Measurements from ENCODE around the gene NUB1. TPM values are rescaled to one million over a fixed set of nuclear protein-coding genes. Genes with fewer than 3 reads are reported as not detected.
"Not testable (repeated sequence)": the region's sequence is repeated elsewhere in the genome, so short reads cannot be mapped to it uniquely, and the experiment has no call there.

The NUB1 gene, protein sequence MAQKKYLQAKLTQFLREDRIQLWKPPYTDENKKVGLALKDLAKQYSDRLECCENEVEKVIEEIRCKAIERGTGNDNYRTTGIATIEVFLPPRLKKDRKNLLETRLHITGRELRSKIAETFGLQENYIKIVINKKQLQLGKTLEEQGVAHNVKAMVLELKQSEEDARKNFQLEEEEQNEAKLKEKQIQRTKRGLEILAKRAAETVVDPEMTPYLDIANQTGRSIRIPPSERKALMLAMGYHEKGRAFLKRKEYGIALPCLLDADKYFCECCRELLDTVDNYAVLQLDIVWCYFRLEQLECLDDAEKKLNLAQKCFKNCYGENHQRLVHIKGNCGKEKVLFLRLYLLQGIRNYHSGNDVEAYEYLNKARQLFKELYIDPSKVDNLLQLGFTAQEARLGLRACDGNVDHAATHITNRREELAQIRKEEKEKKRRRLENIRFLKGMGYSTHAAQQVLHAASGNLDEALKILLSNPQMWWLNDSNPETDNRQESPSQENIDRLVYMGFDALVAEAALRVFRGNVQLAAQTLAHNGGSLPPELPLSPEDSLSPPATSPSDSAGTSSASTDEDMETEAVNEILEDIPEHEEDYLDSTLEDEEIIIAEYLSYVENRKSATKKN
- 61.1 TPM for total RNA-seq

DNA sequence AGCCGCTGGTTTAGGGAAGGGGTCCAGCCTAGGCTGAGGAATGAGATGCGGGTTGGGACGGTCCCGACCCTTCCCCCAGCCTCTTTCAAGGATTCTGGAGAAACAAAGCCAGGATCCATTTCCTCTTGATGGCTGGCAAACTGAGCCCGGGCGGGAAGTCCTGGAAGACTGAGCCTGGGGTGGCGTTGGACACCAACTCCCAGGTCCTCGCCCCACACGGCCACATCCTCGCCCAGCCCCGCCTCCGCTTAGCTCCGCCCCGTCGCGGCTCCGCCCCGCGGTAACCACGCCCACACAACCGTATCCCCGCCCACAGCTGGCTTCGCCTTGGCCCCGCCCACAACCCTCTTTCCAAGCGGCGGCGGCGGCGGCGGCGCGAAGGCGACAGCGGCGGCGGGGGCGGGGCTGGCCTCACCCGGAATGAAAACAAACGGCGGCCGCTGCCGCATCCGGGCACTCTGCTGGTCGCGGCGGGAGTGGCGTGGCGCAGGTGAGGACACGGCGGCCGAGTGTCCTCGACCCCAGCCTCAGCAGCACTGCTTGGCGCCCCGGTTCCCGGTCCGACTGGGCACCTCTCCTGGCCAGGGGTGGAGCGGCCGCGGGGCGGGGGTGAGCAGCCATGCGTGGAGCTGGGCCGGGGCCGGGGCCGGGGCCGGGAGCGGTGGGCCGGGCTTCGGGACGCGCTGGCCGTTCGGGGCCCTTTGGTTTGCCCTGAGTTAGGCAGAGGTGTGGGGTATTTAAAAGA lies at the start of gene NUB1:
NUB1 (plus strand) TSS at position 456 of the 745 bp plus-strand sequence. CDS start 3,538 bp downstream, outside the sequence.
- DNase-seq (ENCODE audit: low spot score in 2 of 2) (peak; percentile 92 to 97), FAIRE-seq (no peak)

DNA sequence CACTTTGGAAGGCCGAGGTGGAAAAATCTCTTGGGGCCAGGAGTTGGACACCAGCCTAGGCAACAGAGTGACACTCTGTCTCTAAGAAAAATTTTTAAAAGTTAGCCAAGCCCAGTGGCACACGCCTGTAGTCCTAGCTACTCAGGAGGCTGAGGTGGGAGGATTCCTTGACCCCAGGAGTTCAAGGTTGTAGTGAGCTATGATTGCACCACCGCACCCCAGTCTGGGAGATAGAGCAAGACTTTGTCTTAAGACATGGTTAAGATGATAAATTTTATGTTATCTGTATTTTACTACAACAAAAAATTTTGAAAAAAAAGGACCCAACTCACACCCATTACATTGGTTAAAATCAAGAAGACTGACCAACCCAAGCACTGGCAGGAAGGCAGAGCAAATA lies 48.8 kb upstream of the NUB1 start:
- no peak for DNase-seq (ENCODE audit: low spot score in 2 of 2)
- FAIRE-seq = no peak

DNA sequence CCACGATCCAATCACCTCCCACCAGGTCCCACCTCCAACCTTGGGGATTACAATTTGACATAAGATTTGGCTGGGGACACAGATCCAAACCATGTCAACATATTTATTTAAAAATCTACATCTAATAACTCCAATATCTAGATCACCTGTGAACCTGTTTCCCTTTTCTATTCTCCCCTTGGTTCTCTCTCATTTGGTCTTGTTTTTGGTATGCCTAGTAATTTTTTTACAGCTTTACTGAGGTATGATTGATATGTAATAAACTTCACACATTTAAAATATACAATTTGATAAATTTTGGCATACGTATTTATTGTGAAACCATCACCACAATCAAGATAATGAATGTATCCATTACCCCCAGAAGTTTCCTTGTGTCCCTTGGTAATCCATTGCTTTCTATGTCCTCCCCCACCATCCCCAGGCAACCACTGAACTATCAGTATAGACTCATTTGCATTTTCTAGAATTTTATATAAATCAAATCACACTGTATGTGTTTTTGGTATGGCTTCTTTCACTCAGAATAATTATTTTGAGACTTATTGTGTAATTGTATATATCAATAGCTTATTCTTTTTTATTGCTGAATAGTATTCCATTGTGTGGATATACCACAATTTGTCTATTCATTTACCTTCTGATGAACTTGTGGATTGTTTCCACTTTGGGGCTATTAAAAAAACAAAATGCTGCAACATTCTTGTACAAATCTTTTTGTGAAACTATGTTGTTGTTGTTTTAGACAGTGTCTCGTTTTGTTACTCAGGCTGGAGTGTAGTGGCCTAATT lies 45.2 kb upstream of the NUB1 start:
- FAIRE-seq (no peak), DNase-seq (ENCODE audit: low spot score in 2 of 2) (no peak)

DNA sequence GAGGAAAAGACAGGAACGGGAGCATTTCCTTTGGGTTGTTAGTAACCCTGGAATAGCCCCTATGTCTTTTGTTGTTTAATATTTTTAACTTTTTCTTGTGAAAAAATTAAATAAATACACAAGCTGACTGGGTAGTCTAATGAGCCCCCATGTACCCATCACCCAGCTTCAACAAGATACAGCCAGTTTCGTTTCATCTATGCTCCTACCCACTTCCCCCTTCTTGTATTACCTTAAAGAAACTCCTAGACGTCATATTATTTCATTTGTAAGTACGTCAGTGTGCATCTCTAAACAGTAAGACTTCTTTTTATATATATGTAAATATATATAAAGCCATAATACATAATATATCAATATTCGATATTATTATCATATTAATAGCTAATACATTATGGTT lies 42.8 kb upstream of the NUB1 start:
- FAIRE-seq = no peak
- DNase-seq (ENCODE audit: low spot score in 2 of 2) = no peak

DNA sequence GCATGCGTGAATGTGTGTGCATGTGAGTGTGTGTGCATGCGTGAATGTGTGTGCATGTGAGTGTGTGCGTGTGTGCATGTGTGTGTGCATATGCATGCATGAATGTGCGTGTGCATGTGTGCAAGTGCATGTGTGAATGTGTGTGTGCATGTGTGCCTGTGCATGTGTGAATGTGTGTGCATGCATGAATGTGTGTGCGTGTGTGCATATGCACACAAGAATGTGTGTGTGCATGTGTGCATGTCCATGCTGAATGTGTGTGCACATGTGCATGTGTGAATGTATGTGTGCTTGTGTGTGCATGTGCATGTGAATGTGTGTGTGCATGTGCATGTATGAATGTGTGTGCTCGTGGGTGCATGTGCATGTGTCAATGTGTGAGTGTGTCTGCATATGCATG lies 42.1 kb upstream of the NUB1 start:
- DNase-seq (ENCODE audit: low spot score in 2 of 2) = no peak

DNA sequence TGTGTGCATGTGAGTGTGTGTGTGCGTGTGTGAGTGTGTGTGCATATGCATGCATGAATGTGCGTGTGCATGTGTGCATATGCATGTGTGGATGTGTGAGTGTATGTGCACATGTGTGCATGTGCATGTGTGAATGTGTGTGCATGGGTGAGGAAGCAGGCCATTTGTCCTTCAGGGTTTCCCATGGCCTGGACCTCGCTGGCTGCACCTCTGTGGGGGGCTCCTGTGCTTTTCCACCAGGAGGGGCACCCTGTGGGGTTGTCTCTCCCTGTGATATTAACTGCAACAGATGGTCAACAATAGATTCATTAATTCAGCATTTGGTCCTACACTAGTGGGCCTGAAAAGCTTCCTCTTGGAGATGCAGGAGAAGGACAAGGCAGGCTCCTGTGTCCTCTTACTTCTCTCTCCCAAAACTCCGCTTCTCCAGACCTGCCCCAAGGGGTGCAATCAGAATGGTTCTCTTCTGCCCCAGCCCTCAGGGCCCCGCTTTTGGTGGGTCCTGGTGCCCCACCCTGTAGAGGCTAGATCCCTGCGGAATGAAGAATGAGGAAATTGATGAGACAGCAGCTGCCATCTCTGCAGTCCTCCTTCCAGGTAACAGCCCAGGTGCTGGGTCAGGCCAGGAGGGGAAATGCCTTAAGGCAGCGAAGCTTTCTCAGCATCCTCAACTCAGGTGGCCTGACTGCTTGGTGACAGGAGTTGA lies 41.5 kb upstream of the NUB1 start:
- DNase-seq (ENCODE audit: low spot score in 2 of 2) (no peak), FAIRE-seq (no peak)

More for the DNA sequence above, 42.1 kb upstream of the NUB1 start:
- no peak for FAIRE-seq

DNA sequence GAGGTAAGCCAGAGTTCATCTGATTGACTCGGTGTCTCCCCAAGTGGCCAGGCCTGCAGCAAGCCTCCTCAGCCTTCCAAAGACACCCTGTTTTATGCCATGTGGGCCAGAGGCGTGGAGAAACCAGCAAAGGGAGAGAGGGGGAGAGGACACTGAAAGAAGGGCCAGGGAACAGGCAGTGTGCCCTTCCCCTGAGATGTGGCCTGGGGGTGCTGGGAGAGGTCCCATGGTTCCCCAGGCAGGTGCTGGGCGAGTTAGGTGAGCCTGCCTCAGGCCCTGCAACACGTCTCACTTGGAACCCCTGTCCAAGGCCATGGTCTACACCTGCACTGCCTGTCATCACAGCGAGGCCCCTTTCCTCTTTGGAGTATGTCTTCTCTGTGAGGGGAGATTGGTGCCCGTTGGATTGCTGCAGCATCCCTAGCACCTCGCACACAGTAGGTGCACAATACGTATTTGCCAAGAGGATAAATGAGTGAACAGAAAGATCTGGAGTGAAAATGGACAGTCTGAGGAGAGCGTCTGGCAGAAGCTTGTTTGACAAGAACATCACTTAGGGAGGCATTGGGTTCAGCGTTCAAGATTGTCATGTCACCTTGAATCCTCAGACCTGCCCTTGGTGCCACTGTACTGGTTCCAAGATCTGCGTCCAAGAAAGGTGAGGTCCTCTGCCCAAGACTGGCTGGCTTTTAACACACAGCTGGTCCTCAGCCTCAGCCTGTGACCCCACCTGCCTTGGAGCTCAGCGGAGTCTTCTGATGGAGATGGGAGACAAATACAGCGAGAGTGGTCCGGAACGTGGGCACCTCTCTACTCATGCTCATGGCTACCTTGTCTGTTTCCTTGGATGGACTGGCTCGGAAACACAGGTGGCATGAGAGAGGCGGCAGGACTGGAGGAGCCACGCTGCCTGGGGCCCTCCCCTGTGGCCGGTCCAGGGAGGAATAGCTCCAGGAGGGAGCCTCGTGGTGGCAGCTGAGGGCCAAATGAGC lies 39.8 kb upstream of the NUB1 start:
- FAIRE-seq = no peak
- DNase-seq (ENCODE audit: low spot score in 2 of 2) = no peak

DNA sequence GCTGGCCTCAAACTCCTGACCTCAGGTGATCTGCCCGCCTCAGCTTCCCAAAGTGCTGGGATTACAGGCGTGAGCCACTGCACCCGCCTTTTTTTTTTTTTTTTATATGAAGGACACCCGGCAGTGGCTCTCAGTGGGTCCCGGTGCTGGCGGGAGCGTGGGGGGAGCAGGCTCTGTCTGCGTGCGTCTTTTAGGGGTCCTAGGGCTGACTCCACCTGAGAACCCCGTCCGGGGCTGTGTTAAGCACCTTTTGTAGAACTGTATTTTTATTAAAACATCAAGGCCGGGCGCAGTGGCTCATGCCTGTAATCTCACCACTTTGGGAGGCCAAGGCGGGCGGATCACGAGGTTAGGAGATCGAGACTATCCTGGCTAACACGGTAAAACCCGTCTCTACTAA lies 37.4 kb upstream of the NUB1 start:
- DNase-seq (ENCODE audit: low spot score in 2 of 2); FAIRE-seq: not testable (repeated sequence)

DNA sequence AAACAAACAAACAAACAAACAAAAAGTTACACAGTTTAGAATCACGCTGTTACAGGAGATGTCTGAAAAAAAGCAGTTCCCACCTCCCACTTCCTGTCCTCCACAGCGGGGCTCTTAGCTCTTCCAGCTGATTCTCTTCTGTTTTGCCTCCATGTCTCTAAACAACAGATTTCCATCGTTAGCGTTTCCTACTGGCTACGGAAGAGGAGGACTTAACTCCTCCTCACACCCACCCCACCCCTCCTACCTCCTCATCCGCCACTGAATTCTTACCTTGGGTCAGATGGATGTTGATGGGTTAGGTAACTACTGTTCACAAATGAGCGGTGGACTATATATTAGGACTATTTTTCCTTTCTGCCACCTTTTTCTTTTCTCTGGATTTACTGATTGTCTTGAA lies 36.8 kb upstream of the NUB1 start:
- DNase-seq (ENCODE audit: low spot score in 2 of 2) (no peak), FAIRE-seq (no peak)

DNA sequence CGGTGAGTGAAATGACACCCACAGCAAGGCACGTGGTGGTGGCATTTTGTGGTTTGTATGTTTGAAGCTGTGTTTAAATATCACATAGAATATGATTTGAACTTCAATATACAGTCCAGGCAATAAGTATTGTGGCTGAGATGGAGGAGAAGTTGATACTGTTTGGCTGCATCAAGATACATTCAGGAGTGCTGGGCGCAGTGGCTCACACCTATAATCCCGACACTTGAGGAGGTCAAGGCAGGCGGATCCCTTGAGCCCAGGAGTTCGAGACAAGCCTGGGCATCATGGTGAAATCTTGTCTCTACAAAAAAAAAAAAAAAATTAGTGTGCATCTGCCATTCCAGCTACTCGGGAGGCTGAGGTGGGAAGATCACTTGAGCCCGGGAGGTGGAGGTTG lies 35.2 kb upstream of the NUB1 start:
- no peak for DNase-seq (ENCODE audit: low spot score in 2 of 2)
- FAIRE-seq = no peak

DNA sequence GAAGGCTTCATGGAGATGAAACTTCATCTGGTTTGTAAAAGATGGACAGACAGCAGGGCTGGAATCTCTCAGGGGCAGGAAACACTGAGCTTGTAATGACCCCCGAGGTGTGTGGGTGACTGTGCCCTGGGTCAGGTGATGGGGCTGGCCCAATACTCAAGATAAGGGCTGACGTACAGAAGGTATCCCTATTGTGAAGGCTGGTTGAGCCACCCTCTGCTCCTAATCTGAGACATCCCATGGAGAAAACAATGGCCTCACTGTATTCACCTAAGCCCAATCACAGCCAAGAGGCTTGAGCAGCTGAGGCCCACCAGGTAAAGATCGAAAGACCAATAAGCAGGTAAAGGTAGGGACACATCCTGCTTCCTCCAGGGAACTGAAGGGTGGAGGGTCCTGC lies 34.8 kb upstream of the NUB1 start:
- FAIRE-seq (no peak), DNase-seq (ENCODE audit: low spot score in 2 of 2) (no peak)

DNA sequence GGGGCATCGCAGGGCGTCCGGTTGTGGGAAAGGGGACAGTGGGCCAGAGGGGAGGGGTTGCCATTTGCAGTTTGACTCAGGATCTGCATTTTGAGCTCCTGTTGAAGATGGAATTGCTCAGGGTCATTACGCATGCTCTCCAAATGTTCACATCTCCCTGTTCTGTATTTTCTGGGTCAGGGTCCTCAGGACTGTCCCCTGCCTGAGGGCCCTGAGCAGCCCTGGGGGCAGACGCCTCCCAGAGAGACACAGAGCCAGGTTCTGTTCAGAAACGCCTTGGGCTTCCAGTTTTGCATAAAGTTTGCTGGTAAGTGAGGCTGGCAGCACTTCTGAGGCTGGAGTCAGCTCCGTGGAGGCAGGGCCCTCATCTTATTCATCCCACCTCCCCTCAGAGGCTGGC lies 34.1 kb upstream of the NUB1 start:
- FAIRE-seq = no peak

DNA sequence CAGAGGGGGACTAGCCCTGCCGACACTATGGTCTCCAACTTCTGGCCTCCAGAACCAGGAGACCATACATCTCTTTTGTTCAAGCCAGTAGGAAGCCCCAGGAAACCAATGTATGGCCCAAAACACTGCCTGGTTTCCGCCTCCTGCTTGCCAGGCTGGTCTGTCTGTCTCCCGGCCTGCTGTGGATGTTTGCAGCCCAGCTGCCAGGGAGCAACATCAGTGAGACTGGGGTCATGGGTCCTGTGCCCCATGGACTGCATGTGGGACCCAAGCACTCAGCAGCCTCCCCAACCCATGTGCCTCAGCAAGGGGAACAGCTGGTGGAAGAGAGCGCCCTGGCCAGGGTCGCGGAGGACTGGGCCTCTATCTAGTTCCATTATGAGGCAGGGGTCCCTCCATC lies 33.4 kb upstream of the NUB1 start:
- FAIRE-seq (no peak), DNase-seq (ENCODE audit: low spot score in 2 of 2) (no peak)

More for the DNA sequence above, 34.1 kb upstream of the NUB1 start:
- no peak for DNase-seq (ENCODE audit: low spot score in 2 of 2)

DNA sequence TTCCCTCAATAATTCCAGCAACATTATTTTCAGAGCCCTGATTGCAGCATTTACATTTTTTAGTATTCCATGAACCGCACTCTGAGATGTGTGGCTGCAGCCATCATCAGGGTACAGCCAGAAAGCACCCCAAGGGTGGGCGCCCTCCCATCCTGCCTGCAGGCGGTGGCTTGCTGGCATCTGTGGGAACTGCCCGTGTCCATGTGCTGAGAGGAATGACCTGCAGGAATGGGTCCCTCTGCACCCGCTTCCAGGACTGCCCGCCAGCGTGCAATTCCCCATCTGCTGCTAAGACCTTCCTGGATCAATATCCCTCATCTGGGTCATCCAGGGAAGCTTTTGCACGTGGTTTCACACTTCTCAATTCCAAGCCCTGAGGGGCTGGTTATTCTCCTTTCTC lies 32.8 kb upstream of the NUB1 start:
- FAIRE-seq (no peak), DNase-seq (ENCODE audit: low spot score in 2 of 2) (no peak)

DNA sequence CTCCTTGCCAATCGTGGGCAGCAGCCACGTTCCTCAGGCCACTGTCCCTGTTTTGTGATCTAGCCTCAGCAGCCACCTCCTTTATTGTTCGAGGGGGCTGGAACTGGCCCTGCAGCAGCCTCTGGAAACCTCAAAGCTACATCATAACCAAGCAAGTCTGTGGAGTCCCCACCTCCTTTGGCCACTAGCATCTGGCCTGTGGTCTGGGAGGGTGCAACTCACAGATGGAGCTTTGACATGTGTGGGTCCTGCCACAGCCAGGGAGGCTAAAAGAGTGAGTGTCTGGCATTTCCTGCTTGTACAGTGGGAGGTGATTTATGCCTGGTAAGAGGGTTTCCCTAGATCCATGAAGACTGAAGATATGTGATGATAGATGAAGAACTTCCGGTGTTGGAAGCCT lies 32.3 kb upstream of the NUB1 start:
- FAIRE-seq (no peak), DNase-seq (ENCODE audit: low spot score in 2 of 2) (no peak)

DNA sequence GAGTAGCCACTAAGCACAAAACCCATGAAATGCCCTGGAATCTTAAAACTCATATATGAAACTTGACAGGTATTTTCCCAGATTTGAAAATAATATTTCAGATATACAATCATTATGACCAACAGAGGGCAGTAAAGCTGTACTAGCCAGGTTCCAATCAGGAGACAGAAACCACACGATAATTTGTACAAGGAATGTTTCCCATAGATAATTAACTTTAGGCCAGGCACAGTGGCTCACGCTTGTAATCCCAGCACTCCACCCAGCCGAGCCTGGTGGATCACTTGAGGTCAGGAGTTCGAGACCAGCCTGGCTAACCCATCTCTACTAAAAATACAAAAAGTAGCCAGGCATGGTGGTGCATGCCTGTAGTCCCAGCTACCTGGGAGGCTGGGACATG lies 31.0 kb upstream of the NUB1 start:
- FAIRE-seq (no peak), DNase-seq (ENCODE audit: low spot score in 2 of 2) (no peak)

DNA sequence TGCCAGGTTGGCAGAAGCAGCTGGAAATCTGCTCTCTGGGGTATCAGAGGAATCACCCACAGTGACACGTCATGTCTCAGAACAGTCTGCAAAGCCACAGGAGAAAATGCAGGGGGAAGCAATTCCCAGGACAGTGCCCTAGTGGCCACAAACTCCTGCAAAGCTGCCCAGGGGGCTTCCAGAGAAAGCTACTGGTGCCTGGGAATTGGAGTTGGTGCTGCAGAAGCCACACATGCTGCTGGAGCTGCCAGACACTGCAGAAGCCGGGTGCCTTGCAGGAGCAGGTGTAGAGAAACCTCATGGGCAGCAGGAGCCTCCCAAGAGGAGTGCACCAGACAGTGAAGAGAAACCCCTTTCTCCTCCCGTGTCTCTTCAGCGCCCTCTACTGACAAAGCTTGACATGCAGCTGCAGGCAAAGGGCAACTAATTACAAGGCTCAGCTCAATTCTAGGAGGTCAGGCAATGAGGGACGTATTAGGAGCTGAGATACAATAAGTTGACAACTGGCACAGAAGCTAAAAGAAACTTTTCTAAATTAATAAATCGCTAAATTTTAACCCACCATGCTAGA lies 30.2 kb upstream of the NUB1 start:
- DNase-seq (ENCODE audit: low spot score in 2 of 2) = no peak

DNA sequence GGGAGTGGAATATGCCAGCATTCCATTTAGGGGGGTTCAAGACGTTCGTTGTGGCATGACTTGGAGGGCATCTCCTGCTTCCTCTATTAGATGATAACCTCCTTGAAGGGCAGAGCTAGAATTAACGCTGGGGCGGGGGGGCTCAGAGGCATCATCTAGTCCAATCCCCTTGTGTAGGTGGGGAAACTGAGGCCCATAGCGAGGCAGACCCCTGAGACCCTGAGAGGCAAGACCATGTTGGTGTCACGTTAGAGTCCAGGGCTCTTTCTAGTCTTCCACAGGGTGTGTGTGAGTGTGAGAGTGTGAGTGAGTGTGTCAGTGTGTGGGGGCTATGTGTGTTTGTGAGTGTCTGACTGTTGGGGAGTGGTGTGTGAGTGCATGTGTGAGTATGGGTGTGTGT lies 29.3 kb upstream of the NUB1 start:
- no peak for FAIRE-seq
- no peak for DNase-seq (ENCODE audit: low spot score in 2 of 2)

More for the DNA sequence above, 30.2 kb upstream of the NUB1 start:
- no peak for FAIRE-seq

Measured in frontal cortex (tissue), 4 donors.